GM12873 (cell line): ENCODE measurements around the gene NPPB.

Experiments
- TF ChIP-seq, protein P1 (sequence below): IDR thresholded peaks from 2 replicates; pipeline ENCODE4 v1.5.1; 2012; ENCODE audit warnings: low read depth, mild to moderate bottlenecking, moderate library complexity, low read length, control low read depth; ENCODE audit not compliant: insufficient read depth; ENCODE audit errors: missing control alignments

NPPB gene

GRCh38 chr1:11839727-11840705 is 18.7 kb downstream of the NPPB start:
- TF ChIP-seq, protein P1, sequence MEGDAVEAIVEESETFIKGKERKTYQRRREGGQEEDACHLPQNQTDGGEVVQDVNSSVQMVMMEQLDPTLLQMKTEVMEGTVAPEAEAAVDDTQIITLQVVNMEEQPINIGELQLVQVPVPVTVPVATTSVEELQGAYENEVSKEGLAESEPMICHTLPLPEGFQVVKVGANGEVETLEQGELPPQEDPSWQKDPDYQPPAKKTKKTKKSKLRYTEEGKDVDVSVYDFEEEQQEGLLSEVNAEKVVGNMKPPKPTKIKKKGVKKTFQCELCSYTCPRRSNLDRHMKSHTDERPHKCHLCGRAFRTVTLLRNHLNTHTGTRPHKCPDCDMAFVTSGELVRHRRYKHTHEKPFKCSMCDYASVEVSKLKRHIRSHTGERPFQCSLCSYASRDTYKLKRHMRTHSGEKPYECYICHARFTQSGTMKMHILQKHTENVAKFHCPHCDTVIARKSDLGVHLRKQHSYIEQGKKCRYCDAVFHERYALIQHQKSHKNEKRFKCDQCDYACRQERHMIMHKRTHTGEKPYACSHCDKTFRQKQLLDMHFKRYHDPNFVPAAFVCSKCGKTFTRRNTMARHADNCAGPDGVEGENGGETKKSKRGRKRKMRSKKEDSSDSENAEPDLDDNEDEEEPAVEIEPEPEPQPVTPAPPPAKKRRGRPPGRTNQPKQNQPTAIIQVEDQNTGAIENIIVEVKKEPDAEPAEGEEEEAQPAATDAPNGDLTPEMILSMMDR: no peak

DNA sequence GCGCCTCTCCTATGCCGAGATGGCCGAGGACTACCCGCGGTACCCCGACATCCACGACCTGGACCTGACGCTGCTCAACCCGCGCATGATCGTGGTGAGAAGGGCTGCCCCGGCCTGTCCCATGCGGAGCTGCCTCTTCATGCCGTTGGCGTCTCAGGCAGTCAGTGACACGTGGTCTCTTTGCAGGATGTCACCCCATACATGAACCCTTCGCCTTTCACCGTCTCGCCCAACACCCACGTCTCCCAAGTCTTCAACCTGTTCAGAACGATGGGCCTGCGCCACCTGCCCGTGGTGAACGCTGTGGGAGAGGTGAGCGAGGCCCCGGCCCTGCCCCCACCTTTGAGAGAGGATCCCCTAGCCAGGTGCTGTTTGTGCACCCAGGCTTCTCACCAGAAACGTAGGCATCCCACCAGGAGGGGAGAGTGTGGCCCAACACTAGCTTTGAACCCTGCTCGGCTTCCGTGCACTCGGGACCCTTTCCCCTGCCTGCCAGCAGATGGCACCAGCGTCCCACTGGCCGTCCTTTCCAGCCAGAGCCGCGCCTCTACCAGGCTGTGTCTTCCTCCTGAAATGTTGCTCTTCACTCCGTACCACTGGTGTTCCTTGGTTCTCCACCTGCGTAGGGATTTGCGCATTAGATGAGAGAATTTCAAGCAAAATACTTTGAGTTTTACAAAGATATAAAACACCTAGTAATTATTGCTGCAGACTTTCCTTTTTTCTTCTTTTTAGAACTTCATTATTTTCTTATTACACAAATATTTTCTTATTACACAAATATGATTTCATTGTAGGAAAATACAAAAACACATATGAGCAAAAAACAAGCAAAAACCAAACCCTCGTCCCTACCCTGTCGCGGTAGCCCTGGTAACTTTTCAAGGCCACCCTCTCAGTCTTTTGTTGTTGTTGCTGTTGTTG is 20.1 kb downstream of the NPPB start:
- TF ChIP-seq, protein P1: peak; percentile 100

DNA sequence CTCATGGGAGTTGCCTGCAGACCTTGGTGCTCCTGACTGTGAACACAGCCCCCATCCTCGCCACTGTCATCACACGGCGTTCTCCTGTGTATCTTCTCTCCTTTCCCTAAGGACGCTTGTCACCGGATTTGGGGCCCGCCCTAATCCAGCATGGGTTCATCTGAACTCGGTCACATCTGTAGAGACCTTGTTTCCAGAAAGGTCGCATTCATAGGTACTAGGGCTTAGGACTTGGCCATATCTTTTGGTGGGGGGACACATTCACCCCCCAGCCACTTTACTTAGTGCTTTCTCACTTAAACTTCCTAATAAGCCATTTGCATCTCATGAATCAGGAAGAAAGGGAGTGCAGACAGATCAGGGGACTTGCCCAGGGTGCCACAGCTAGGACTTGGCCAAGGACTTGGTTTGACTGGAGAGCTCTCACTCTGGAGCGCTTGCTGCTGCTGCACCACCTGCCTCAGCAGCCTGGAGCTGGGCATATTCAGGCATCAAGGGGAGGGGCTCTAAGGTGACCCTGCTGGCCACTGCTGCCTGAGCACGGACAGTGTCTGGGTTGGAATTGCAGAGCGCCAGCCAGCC is 20.9 kb downstream of the NPPB start:
- TF ChIP-seq, protein P1: no peak

DNA sequence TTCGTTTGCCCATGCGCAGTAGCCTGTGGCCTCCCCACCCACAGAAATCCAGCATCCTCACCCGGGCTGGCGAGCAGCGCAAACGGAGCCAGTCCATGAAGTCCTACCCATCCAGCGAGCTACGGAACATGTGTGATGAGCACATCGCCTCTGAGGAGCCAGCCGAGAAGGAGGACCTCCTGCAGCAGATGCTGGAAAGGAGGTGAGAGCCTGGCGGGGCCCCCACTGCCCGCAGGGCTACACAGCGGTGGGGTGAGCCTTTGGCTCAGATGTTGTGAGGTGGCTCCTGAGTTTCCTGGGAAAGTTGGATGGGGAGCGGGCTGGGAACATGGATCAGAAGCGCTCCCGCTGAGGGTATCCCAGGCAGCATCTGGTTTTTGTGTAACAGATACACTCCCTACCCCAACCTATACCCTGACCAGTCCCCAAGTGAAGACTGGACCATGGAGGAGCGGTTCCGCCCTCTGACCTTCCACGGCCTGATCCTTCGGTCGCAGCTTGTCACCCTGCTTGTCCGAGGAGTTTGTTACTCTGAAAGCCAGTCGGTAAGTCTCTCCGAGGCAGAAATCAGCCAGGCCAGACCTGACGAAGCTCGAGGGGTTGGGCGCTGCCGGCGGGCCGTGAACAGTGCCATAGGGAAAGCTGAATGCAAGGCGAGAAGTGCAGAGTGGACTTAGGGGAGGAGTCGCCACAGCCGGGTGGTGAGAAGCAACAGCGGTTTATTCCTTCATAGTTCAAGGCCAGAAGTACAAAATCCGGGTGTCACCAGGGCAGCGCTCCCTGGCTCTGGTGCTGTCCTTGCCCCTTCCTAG is 21.6 kb downstream of the NPPB start:
- TF ChIP-seq, protein P1: no peak

- TF ChIP-seq, protein P1: no peak
Observed at GRCh38 chr1:11835441-11836225, 23.1 kb downstream of the NPPB start.

- TF ChIP-seq, protein P1: no peak
Observed at GRCh38 chr1:11833900-11834299, 24.8 kb downstream of the NPPB start.
